Vagina (tissue), 2 donors: Measurements from ENCODE around the gene MPST.

ENCODE experiments used
- CTCF ChIP-seq, 3 experiments: fragments of 450-650 bp in 2 of 3; fragments of 200-600 bp in 1 of 3; sonication (generic) in 1 of 3; IDR thresholded peaks; one replicate each; pipeline ENCODE4 v1.5.1; 2017 to 2019; ENCODE audit warnings: antibody characterized with exemption in 3 of 3, mild to moderate bottlenecking in 2 of 3, moderate library complexity in 2 of 3
- POLR2A ChIP-seq, 2 donors: fragments of 450-650 bp; IDR thresholded peaks; one replicate each; pipeline ENCODE4 v1.6.1; 2017; ENCODE audit warnings: antibody characterized with exemption in 2 of 2, mild to moderate bottlenecking in 2 of 2, moderate library complexity in 2 of 2
- POLR2AphosphoS5 ChIP-seq, 2 donors: sonication (generic); formaldehyde crosslinking; IDR thresholded peaks; one replicate each; pipeline ENCODE4 v1.9.0; 2017; ENCODE audit warnings: antibody characterized with exemption in 2 of 2, mild to moderate bottlenecking in 2 of 2, low read depth in 1 of 2; ENCODE audit not compliant: insufficient read depth in 1 of 2

DNA sequence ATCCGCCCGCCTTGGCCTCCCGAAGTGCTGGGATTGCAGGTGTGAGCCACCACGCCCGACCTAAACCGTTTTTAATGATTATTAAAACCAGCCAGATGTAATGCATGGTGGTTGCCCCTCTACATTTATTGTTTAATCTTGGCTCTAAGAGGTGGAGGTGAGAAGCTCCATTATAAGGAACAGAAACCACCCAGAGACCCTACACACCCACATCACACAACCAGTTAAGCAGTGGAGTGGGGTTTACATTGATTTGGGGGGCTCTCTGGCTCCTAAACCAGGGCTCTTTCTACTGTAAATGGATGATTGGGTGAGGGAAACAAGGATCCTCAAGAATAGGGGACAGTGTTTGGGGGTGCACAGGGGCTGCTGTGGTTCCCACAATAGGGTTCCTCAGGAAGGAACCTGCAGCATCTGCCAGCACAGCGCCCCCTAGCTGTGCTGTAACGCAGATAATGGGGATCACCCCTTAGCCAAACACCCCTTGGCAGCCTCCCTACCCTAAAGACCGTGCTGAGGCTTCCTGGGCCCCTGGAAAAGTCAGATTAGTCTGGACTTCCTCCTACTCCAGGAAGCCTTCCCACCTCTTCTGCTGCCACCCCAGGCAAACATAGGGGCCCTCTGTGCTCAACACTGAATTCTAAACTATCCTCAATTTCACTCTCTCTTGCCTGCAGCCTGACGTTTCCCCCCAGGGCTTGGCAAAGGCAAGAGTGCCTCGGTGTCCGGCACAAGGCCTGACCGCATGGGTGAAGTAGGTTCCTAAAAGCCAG is 2.4 kb downstream of the MPST start:
- peak in 2 of 3 experiments; percentile 42 to 44 for TF ChIP-seq CTCF (IDR thresholded peaks at IDR 0.05)
- no peak for TF ChIP-seq POLR2AphosphoS5 (IDR thresholded peaks at IDR 0.05; ENCODE audit: insufficient read depth in 1 of 2, low read depth in 1 of 2)
- TF ChIP-seq POLR2A (IDR thresholded peaks at IDR 0.05) = no peak
